Testis (tissue), 2 donors: ENCODE measurements around the gene NTM.

ENCODE experiments used
- CTCF ChIP-seq, 3 experiments: fragments of 450-650 bp in 2 of 3; fragments of 200-600 bp in 1 of 3; sonication (generic) in 1 of 3; IDR thresholded peaks; one replicate each; pipeline ENCODE4 v1.5.1; 2016 to 2019; ENCODE audit warnings: antibody characterized with exemption in 3 of 3, mild to moderate bottlenecking in 2 of 3, moderate library complexity in 1 of 3
- POLR2A ChIP-seq: fragments of 450-650 bp; IDR thresholded peaks from one replicate; pipeline ENCODE4 v1.6.1; 2017; ENCODE audit warnings: antibody characterized with exemption, mild to moderate bottlenecking, moderate library complexity

- no peak for TF ChIP-seq CTCF (IDR thresholded peaks at IDR 0.05)
- no peak for TF ChIP-seq POLR2A
Observed at GRCh38 chr11:131441051-131441810, 70.8 kb downstream of the NTM start.
